MM.1S (cell line): ENCODE results near the gene DIP2C.

ENCODE experiments used
- DNase-seq: peaks from one replicate; pipeline ENCODE4 v3.0.0-alpha.2; 2015
- H2AFZ ChIP-seq: fragments of 300-600 bp; sonication (generic); 2 replicates; pipeline ENCODE4 v1.6.0; 2016; ENCODE audit warnings: antibody characterized with exemption, low read length
- H3F3A ChIP-seq: fragments of 300-600 bp; sonication (generic); 2 replicates; pipeline ENCODE4 v1.6.1; 2016; ENCODE audit warnings: mild to moderate bottlenecking, antibody characterized with exemption, low read length, moderate library complexity, mixed read lengths; ENCODE audit not compliant: insufficient read depth
- H3K27ac ChIP-seq: fragments of 300-600 bp; sonication (generic); 2 replicates; pipeline ENCODE4 v1.5.1; 2016; ENCODE audit warnings: mild to moderate bottlenecking, low read length
- H3K27me3 ChIP-seq: fragments of 300-600 bp; sonication (generic); replicated peaks from 2 replicates; pipeline ENCODE4 v1.6.0; 2016; ENCODE audit warnings: low read length; ENCODE audit not compliant: insufficient read depth
- H3K36me3 ChIP-seq: fragments of 300-600 bp; sonication (generic); replicated peaks from 2 replicates; pipeline ENCODE4 v1.6.1; 2016; ENCODE audit warnings: mild to moderate bottlenecking, low read length, mixed read lengths; ENCODE audit not compliant: insufficient read depth
- H3K4me1 ChIP-seq: fragments of 300-600 bp; sonication (generic); 2 replicates; pipeline ENCODE4 v1.6.1; 2016; ENCODE audit warnings: low read length, mixed read lengths
- H3K4me2 ChIP-seq: fragments of 300-600 bp; sonication (generic); 2 replicates; pipeline ENCODE4 v1.6.0; 2016; ENCODE audit warnings: low read depth, low read length
- H3K4me3 ChIP-seq: fragments of 300-600 bp; sonication (generic); 2 replicates; pipeline ENCODE4 v1.5.1; 2016; ENCODE audit warnings: low read length, mixed read lengths
- H3K79me2 ChIP-seq: fragments of 300-600 bp; sonication (generic); 2 replicates; pipeline ENCODE4 v1.6.1; 2016; ENCODE audit warnings: mixed run types, low read length, mixed read lengths
- H3K9ac ChIP-seq: fragments of 300-600 bp; sonication (generic); 2 replicates; pipeline ENCODE4 v1.6.1; 2016; ENCODE audit warnings: low read length, mixed read lengths
- H3K9me2 ChIP-seq: fragments of 300-600 bp; sonication (generic); replicated peaks from 2 replicates; pipeline ENCODE4 v1.6.1; 2016; ENCODE audit warnings: mild to moderate bottlenecking, low read length, mixed read lengths; ENCODE audit not compliant: insufficient read depth
- H3K9me3 ChIP-seq: fragments of 300-600 bp; sonication (generic); replicated peaks from 2 replicates; pipeline ENCODE4 v1.6.1; 2016; ENCODE audit warnings: mild to moderate bottlenecking, low read length, mixed read lengths; ENCODE audit not compliant: insufficient read depth
- H4K20me1 ChIP-seq: fragments of 300-600 bp; sonication (generic); 2 replicates; pipeline ENCODE4 v1.6.1; 2016; ENCODE audit warnings: mild to moderate bottlenecking, low read length, moderate library complexity, mixed read lengths; ENCODE audit not compliant: insufficient read depth
- CTCF ChIP-seq: fragments of 300-600 bp; sonication (generic); IDR thresholded peaks from 2 replicates; pipeline ENCODE4 v1.5.1; 2016; ENCODE audit warnings: antibody characterized with exemption, low read length, mixed read lengths
- EZH2 ChIP-seq: fragments of 300-600 bp; sonication (generic); optimal IDR thresholded peaks from 2 replicates; pipeline ENCODE3; 2017; ENCODE audit warnings: low read depth, mild to moderate bottlenecking, antibody characterized with exemption, low read length, mixed read lengths
- EZH2phosphoT487 ChIP-seq: fragments of 300-600 bp; sonication (generic); IDR thresholded peaks from 2 replicates; pipeline ENCODE4 v1.6.1; 2018; ENCODE audit warnings: antibody characterized with exemption, low read length

DIP2C gene

GRCh38 chr10:317271-317769 is 372.1 kb downstream of the DIP2C start:
- Histone ChIP-seq H3K4me3 (no peak overlapping the region), H3K9me2 (no peaks in the 10 kb centered on the region), H3K79me2 (no peaks in the 10 kb centered on the region), H3K9ac (no peak overlapping the region), H3K4me1 (no peaks in the 10 kb centered on the region), H3K27ac (no peak overlapping the region), H2AFZ (no peak overlapping the region), H4K20me1 (no peaks in the 10 kb centered on the region), H3F3A (no peaks in the 10 kb centered on the region), H3K9me3 (no peaks in the 10 kb centered on the region), H3K4me2 (no peak overlapping the region), H3K36me3 (no peaks in the 10 kb centered on the region), H3K27me3 (no peaks in the 10 kb centered on the region)
- TF ChIP-seq CTCF (no peak), EZH2phosphoT487 (no peak), EZH2 (no peak)
- no peak for DNase-seq

GRCh38 chr10:316390-316789 is 373.1 kb downstream of the DIP2C start:
- TF ChIP-seq CTCF (no peak), EZH2 (no peak), EZH2phosphoT487 (no peak)
- no peaks in the 10 kb centered on the region for H3K4me1 ChIP-seq
- no peaks in the 10 kb centered on the region for H3K36me3 ChIP-seq
- no peaks in the 10 kb centered on the region for H3K9me2 ChIP-seq
- no peaks in the 10 kb centered on the region for H3K27me3 ChIP-seq
- no peaks in the 10 kb centered on the region for H3K79me2 ChIP-seq
- H3K9me3 ChIP-seq = no peaks in the 10 kb centered on the region
- no peaks in the 10 kb centered on the region for H3F3A ChIP-seq
- H3K4me2 ChIP-seq = no peak overlapping the region
- no peak overlapping the region for H2AFZ ChIP-seq
- no peak overlapping the region for H3K27ac ChIP-seq
- H4K20me1 ChIP-seq = no peaks in the 10 kb centered on the region
- no peak for DNase-seq
- H3K9ac ChIP-seq = no peak overlapping the region
- H3K4me3 ChIP-seq = no peak overlapping the region

- H3K27ac ChIP-seq = no peak overlapping the region
These were observed 374.6 kb downstream of the DIP2C start for GRCh38 chr10:314871-315270.

More at GRCh38 chr10:314871-315270, 374.6 kb downstream of the DIP2C start:
- Histone ChIP-seq H3K9me2 (no peaks in the 10 kb centered on the region), H4K20me1 (no peaks in the 10 kb centered on the region), H3K9me3 (no peaks in the 10 kb centered on the region), H3F3A (no peaks in the 10 kb centered on the region), H3K27me3 (no peaks in the 10 kb centered on the region), H3K36me3 (no peaks in the 10 kb centered on the region), H3K9ac (no peak overlapping the region), H3K4me3 (no peak overlapping the region), H2AFZ (no peak overlapping the region), H3K4me1 (no peaks in the 10 kb centered on the region), H3K4me2 (no peak overlapping the region), H3K79me2 (no peaks in the 10 kb centered on the region)
- no peak for DNase-seq
- TF ChIP-seq EZH2 (no peak), CTCF (no peak), EZH2phosphoT487 (no peak)
